Activated CD8-positive, alpha-beta memory T cell treated with anti-CD3 and anti-CD28 coated beads, Interleukin-2, amount 50 U/mL, for 24 hours (primary cell): ENCODE measurements around the gene PLS3.
"Not testable (repeated sequence)": the region's sequence is repeated elsewhere in the genome, so short reads cannot be mapped to it uniquely, and the experiment has no call there.

Experiments used
- DNase-seq: peaks from one replicate; pipeline ENCODE4 v3.0.0-alpha.2; 2020; ENCODE audit errors: extremely low read depth

The PLS3 gene

DNA sequence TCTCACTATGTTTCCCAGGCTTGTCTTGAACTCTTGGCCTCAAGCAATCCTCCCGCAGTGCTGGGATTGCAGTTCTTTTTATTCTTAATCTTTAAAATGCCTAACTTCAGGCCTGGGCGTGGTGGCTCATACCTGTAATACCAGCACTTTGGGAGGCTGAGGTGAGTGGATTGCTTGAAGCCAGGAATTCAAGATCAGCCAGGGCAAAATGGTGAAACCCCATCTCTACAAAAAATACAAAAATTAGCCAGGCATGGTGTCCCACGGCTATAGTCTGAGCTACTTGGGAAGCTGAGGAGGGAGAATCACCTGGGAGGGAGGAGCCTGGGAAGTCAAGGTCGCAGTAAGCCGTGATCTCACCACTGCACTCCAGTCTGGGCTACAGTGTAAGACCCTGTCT, 45.9 kb downstream of the PLS3 start:
- no peak for DNase-seq

- DNase-seq, result no peak
These were observed 48.6 kb downstream of the PLS3 start for GRCh38 chrX:115609621-115610020.

DNA sequence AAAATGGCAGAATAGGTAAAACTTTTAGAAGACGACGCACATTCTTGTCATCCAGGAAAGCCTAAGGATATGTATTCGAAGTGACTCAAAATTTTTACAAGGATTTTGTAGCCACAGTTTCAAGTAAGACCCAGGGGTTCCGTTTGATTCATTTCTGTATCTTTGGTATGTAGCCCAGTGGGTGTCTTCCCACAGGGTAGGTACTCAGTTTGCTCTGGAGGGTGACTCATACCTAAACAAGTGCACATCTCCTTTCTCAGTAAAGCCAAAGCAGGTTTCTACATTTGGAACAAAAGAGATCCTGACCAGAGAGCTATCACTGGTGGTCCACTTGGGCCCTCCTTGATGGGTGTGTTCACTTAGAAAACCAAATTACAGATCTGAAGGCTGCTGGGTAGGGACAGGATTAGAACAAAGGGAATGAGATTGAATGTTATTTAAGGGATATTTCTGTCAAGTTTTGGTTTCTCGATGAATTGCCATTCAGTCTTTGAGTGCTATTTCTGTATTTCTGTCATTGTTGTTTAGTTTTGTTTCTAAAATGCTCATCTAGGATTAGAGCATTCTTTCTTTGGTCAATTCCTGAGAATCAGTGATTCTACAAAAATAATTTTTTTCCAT, 56.1 kb downstream of the PLS3 start:
- no peak for DNase-seq

GRCh38 chrX:115622534-115622933, 61.6 kb downstream of the PLS3 start:
- DNase-seq, result no peak

DNA sequence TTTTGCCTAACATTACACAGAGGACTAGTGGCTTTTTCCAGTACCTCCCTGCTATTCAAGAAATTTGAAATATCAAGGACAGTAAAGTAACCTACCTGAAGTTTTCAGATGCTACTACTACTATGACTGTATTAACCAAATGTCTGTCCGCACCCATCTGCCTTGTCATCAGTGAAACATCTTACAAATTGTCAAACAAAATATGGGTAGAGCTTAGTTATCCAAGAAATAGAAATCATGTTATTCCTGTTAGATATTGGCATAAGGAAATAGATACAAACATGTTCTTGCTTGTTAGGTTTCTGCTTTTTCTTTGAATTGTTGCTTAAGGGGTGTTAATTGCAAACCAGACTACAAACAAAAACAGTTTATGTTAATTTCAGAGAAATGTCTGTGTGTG, 63.9 kb downstream of the PLS3 start:
- no peak for DNase-seq

GRCh38 chrX:115625572-115626301, 64.8 kb downstream of the PLS3 start:
- DNase-seq, result no peak

DNA sequence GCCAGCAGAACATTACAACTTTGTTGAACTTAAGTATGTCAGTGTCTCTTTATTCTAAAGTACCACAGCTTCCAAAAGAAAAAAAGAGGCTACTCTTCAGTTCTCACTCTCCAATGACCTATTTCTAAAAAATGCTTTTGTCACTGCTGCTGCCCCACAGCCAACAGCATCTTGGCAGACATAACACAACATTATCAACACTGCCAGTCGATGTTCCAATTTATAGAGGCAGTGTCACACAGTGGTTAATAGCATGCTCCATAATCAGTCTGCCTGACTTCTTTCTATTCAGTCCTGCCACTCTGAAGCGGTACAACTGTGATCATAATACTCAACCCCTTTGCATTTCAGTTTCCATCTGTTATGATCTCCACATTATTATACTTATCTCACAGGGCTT, 69.2 kb downstream of the PLS3 start:
- no peak for DNase-seq

DNA sequence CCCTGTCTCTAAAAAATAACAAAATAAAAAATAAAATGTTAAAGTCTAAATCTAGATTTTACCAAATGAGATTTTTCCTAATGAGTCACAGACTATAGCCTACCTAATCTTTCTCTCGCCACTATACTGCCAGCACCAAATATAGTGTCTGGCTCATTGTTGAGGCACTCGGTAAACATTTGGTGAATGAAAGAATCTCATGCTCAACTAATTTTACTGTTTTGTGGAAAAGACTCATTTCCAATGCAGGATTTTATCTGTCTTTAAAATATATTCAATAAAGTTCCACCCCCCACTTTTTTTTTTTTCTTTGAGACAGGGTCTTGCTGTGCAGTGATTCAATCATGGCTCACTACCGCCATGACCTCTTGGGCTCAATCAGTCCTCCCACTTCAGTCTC, 71.5 kb downstream of the PLS3 start:
- no peak for DNase-seq

- not testable (repeated sequence) for DNase-seq
These were observed 72.4 kb downstream of the PLS3 start for GRCh38 chrX:115633397-115633796.

GRCh38 chrX:115639334-115639880, 78.4 kb downstream of the PLS3 start:
- DNase-seq, result no peak

GRCh38 chrX:115642311-115642710, 81.3 kb downstream of the PLS3 start:
- DNase-seq, result no peak

- no peak for DNase-seq
These were observed 82.0 kb downstream of the PLS3 start for GRCh38 chrX:115642895-115643530.

DNA sequence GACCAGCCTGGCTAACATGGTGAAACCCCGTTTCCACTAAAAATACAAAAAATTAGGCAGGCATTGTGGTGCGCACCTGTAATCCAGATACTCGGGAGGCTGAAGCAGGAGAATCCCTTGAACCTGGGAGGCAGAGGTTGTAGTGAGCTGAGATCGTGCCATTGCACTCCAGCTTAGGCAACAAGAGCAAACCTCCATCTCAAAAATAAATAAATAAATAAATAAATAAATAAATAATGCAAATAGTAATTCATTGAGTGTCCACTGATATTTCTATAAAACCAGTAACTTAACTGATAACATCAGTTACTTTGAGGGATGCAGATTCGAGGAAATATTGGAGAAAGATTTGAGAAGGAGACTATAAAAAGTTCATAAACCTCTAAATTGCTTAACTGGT, 83.4 kb downstream of the PLS3 start:
- DNase-seq, result not testable (repeated sequence)

- no peak for DNase-seq
These were observed 88.6 kb downstream of the PLS3 start for GRCh38 chrX:115649461-115650063.

- DNase-seq, result no peak
These were observed 89.5 kb downstream of the PLS3 start for GRCh38 chrX:115650449-115650848.

DNA sequence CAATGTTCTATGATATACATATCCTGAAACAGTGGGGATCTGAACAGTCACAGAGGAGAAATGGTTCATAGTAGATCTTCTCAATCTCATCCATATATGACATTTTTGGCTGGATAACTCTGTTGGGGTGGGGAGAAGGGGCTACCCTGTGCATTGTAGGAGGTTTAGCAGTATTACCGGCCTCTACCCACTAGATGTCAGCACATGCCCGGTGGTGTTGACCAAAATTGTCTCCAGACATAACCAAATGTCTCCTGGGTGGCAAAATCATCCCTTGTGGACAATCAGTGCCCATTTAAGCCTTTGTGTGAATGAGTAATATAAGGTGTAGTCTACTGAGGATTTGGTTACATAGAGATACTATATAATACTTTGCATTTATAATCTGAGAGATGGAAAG, 89.9 kb downstream of the PLS3 start:
- DNase-seq, result no peak

DNA sequence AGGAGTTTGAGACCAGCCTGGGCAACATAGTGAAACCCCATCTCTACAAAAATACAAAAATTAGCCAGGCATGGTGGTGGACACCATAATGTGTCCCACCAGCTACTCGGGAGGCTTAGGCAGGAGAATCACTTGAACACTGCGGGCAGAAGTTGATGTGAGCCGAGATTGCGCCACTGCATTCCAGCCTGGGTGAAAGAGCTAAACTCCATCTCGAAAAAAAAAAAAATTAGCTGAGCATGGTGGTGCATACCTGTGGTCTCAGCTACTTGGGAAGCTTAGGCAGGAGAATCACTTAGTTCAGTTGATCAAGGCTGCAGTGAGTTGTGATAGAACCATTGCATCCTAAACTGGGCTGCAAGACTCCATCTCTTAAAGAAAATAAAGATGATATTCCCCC, 91.2 kb downstream of the PLS3 start:
- no peak for DNase-seq

DNA sequence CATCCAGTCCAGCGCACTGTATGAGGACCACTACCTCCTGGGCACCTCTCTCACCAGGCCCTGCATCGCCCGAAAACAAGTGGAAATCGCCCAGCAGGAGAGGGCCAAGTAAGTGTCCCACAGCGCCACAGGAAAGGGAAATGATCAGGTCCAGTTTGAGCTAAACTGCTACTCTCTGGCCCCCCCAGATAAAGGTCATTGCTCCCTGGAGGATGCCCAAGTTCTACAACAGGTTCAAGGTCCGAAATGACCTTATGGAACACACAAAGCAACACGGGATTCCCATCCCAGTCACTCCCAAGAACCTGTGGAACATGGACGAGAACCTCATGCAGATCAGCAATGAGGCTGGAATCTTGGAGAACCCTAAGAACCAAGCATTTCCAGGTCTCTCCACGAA, 104.1 kb downstream of the PLS3 start:
- DNase-seq, result no peak

GRCh38 chrX:115679460-115679859, 118.5 kb downstream of the PLS3 start:
- DNase-seq, result no peak

DNA sequence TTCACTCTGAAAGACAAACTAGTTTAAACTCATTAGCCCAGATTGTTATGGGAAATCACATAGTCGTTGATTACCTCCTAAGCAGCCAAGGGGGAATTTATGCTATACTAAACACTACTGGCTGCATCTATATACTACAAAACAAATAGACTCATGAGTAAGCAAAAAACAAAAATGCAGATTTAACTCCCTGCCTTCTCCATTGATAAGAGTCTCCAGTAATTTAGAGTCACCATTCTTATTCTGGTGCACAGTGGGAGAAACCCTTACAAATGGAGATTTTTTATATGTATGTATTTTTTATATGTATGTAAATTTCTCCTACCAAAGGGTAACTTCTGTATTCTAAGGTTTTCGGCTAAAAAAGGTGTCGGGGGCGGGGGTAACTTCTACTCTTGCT, 126.6 kb downstream of the PLS3 start:
- no peak for DNase-seq

GRCh38 chrX:115689931-115690330, 129.0 kb downstream of the PLS3 start:
- DNase-seq, result no peak

- no peak for DNase-seq
These were observed 129.7 kb downstream of the PLS3 start for GRCh38 chrX:115690511-115691216.
